SK-N-SH (cell line): ENCODE measurements around the gene NT5C3A. TPM values are rescaled to one million over a fixed set of nuclear protein-coding genes. Genes with fewer than 3 reads are reported as not detected.
"Not testable (repeated sequence)": the region's sequence is repeated elsewhere in the genome, so short reads cannot be mapped to it uniquely, and the experiment has no call there.

Source experiments
- CTCF ChIA-PET: fragments of 300-600, 350-600 bp; formaldehyde crosslinking; extraction: SDS; loops from one replicate; lab custom pipeline; 2021; lab: Yijun Ruan, JAX
- POLR2A ChIA-PET: fragments of 350-600 bp; sonication (Branson Sonifier 250); formaldehyde crosslinking; extraction: SDS; loops from one replicate; lab custom pipeline; 2020; ENCODE audit warnings: antibody characterized with exemption, inconsistent platforms; lab: Yijun Ruan, JAX
- DNase-seq: peaks from one replicate; pipeline ENCODE4 v3.0.0; 2012
- H2AFZ ChIP-seq: fragments of 200-600 bp; sonication (generic); 2 replicates; pipeline ENCODE4 v1.8.1; 2016; ENCODE audit warnings: antibody characterized with exemption, mild to moderate bottlenecking, low read depth
- H3F3A ChIP-seq: fragments of 200-600 bp; sonication (generic); replicated peaks from 2 replicates; pipeline ENCODE3; 2016; ENCODE audit warnings: antibody characterized with exemption, mild to moderate bottlenecking; ENCODE audit not compliant: insufficient read depth
- H3K27ac ChIP-seq, 2 experiments: fragments of 200-500 bp in 1 of 2; fragments of 200-600 bp in 1 of 2; sonication (Bioruptor generic) in 1 of 2; sonication (generic), shearing (Covaris generic) in 1 of 2; 2 replicates each; pipeline versions ENCODE4 v1.5.1 to v1.6.1; 2014 to 2016; ENCODE audit warnings: low read depth in 2 of 2, inconsistent platforms in 1 of 2, low read length in 1 of 2, mild to moderate bottlenecking in 1 of 2, mixed read lengths in 1 of 2
- H3K27me3 ChIP-seq: fragments of 200-600 bp; sonication (generic), shearing (Covaris generic); 2 replicates; pipeline ENCODE4 v1.6.1; 2016; ENCODE audit warnings: mixed run types; ENCODE audit not compliant: insufficient read depth
- H3K36me3 ChIP-seq, 2 experiments: fragments of 200-500 bp in 1 of 2; fragments of 200-600 bp in 1 of 2; sonication (Bioruptor generic) in 1 of 2; sonication (generic) in 1 of 2; replicated peaks in 1 of 2; 2 replicates each; pipeline versions ENCODE3 to v1.5.1; 2014 to 2016; ENCODE audit warnings: low read length in 1 of 2, mild to moderate bottlenecking in 1 of 2; ENCODE audit not compliant: insufficient read depth in 2 of 2, control insufficient read depth in 1 of 2
- H3K4me1 ChIP-seq, 2 experiments: fragments of 200-500 bp in 1 of 2; fragments of 200-600 bp in 1 of 2; sonication (Bioruptor generic) in 1 of 2; sonication (generic), shearing (Covaris generic) in 1 of 2; 2 replicates each; pipeline versions ENCODE4 v1.5.1 to v1.6.1; 2014 to 2016; ENCODE audit warnings: low read depth in 1 of 2, low read length in 1 of 2, mixed run types in 1 of 2; ENCODE audit not compliant: insufficient read depth in 2 of 2, control insufficient read depth in 1 of 2
- H3K4me2 ChIP-seq: fragments of 200-600 bp; sonication (generic), shearing (Covaris generic); 2 replicates; pipeline ENCODE4 v1.6.1; 2017; ENCODE audit warnings: mixed run types
- H3K4me3 ChIP-seq, 2 experiments: fragments of 200-500 bp in 1 of 2; fragments of 200-600 bp in 1 of 2; sonication (Bioruptor generic) in 1 of 2; sonication (generic), shearing (Covaris generic) in 1 of 2; 2 replicates each; pipeline versions ENCODE4 v1.5.1 to v1.8.1; 2014 to 2016; ENCODE audit warnings: low read depth in 2 of 2, inconsistent platforms in 1 of 2, low read length in 1 of 2, mild to moderate bottlenecking in 1 of 2, mixed read lengths in 1 of 2, moderate library complexity in 1 of 2
- H3K79me2 ChIP-seq: fragments of 200-600 bp; sonication (generic); 2 replicates; pipeline ENCODE4 v1.8.1; 2017; ENCODE audit warnings: mild to moderate bottlenecking; ENCODE audit not compliant: insufficient read depth
- H3K9ac ChIP-seq: fragments of 200-600 bp; sonication (generic); 2 replicates; pipeline ENCODE4 v1.6.1; 2017; ENCODE audit warnings: mixed run types
- H3K9me2 ChIP-seq: fragments of 200-600 bp; sonication (generic); 2 replicates; pipeline ENCODE4 v1.6.1; 2017; ENCODE audit warnings: mixed run types
- H3K9me3 ChIP-seq: fragments of 200-600 bp; sonication (generic); 2 replicates; pipeline ENCODE4 v1.6.1; 2017; ENCODE audit warnings: mixed run types, mild to moderate bottlenecking, moderate library complexity
- H4K20me1 ChIP-seq: fragments of 200-600 bp; sonication (generic); 2 replicates; pipeline ENCODE4 v1.6.1; 2017; ENCODE audit warnings: mild to moderate bottlenecking, mixed run types; ENCODE audit not compliant: insufficient read depth
- CHD2 ChIP-seq: fragments of 150-350 bp; IDR thresholded peaks from 2 replicates; pipeline ENCODE4 v1.6.1; 2018; ENCODE audit warnings: low read length; ENCODE audit not compliant: partially characterized antibody
- EZH2phosphoT487 ChIP-seq: fragments of 200-600 bp; sonication (generic); IDR thresholded peaks from 2 replicates; pipeline ENCODE4 v1.6.1; 2017; ENCODE audit warnings: low read depth, mixed run types, mild to moderate bottlenecking, antibody characterized with exemption, moderate library complexity, borderline replicate concordance
- NFIC ChIP-seq: IDR thresholded peaks from 2 replicates; pipeline ENCODE4 v1.4.0; 2012; ENCODE audit warnings: borderline replicate concordance
- NRF1 ChIP-seq: IDR thresholded peaks from 2 replicates; pipeline ENCODE4 v1.6.1; 2012; ENCODE audit warnings: low read depth, mild to moderate bottlenecking, low read length
- RFX5 ChIP-seq: IDR thresholded peaks from 2 replicates; pipeline ENCODE4 v1.6.1; 2012; ENCODE audit warnings: mild to moderate bottlenecking, improper control_type of control experiment, low read length
- TEAD4 ChIP-seq: IDR thresholded peaks from 2 replicates; pipeline ENCODE4 v1.4.0; 2012; ENCODE audit warnings: mild to moderate bottlenecking, borderline replicate concordance; ENCODE audit not compliant: insufficient read depth
- WGBS: methylation state at CpG from one replicate; pipeline ENCODE4 v1.1.6; 2017; ENCODE audit warnings: low lambda C conversion rate; 5-methylcytosine and 5-hydroxymethylcytosine counted together
- polyA plus RNA-seq, 3 experiments: library from polyadenylated mRNA; depleted of rRNA; stranded (reverse); fragments of >200 nt; gene quantifications; 2 replicates each; pipeline ENCODE4 v1.2.3, GENCODE V29; 2012
- TF ChIP-seq, protein P1 (sequence below): fragments of 150-350 bp; IDR thresholded peaks from 2 replicates; pipeline ENCODE4 v1.6.1; 2017; ENCODE audit warnings: antibody characterized with exemption, low read length, low read depth, borderline replicate concordance
- TF ChIP-seq, protein P2 (sequence below): IDR thresholded peaks from 2 replicates; pipeline ENCODE4 v1.4.0; 2012; ENCODE audit warnings: low read depth, borderline replicate concordance

NT5C3A gene
- polyA plus RNA-seq, 1 of the 3 experiments (the other 2 are of a cell fraction) = 13.2 TPM

DNA sequence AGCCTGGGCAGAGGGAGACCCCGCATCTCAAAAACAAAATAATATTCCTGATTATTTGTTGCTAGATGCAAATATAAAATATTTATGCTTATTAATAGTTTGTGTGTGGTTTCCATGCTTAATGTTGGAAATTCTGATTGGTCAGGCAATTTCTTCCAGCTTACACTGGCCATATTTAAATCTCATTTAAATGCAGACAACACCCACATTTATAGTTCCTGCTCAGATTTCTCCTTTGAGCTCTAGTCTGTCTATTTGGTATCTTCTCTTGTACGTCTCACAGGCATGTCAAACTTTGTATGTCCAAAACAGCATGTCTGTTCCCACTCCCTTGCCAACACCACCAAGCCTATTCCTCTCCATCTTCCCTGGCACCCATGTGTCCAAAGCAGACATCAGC lies 52.8 kb downstream of the NT5C3A start:
- 99% methylated on average over 2 of the region's 2 CpGs for WGBS
- ChIA-PET CTCF (no interaction called here), POLR2A (no interaction called here)

DNA sequence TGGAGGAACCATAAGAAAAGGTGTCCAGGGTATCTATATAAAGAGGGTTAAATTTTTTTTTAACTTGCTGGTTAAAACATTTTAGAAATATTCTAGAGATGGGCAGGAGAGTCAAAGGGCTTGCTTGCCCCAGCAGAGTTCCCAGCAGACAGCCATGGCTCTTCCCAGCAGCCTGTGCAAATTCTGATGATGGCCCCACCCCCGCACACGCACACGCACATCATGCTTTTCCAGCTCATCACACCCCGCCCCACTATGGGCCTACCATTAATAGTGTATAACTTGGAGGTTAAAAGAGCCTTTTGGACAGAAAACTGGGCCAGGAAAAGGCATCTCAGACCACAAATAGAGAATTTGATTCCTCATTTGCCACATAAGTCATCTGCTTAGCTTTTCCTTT lies 56.9 kb downstream of the NT5C3A start:
- Histone ChIP-seq H3F3A (peaks cover 12% of the 10 kb centered on the region), H3K36me3 (peaks cover 13 to 18% of the 10 kb centered on the region in 2 experiments)
- DNase-seq, H3K79me2 ChIP-seq, H3K9ac ChIP-seq, H3K27ac ChIP-seq, H2AFZ ChIP-seq, H3K4me3 ChIP-seq, CTCF ChIA-PET, H3K4me2 ChIP-seq, H3K9me3 ChIP-seq, H3K4me1 ChIP-seq, H4K20me1 ChIP-seq, H3K9me2 ChIP-seq, POLR2A ChIA-PET, H3K27me3 ChIP-seq: not testable (repeated sequence)
- WGBS = 100% methylated on average over 4 of the region's 4 CpGs

More for the DNA sequence above, 52.8 kb downstream of the NT5C3A start:
- no peaks in the 10 kb centered on the region for H3K79me2 ChIP-seq
- H4K20me1 ChIP-seq = no peaks in the 10 kb centered on the region
- H3K4me1 ChIP-seq = peaks cover 0 to 2% of the 10 kb centered on the region in 2 experiments; a peak in 1 of 4 replicates
- H3K9me3 ChIP-seq = no peaks in the 10 kb centered on the region
- H3K27me3 ChIP-seq = no peaks in the 10 kb centered on the region
- H3K4me3 ChIP-seq = no peak overlapping the region
- H3K9me2 ChIP-seq = no peaks in the 10 kb centered on the region
- no peak overlapping the region for H3K4me2 ChIP-seq
- peaks cover 18 to 41% of the 10 kb centered on the region in 2 experiments for H3K36me3 ChIP-seq
- H3K9ac ChIP-seq = no peak overlapping the region
- TF ChIP-seq CHD2 = no peak
- no peak for TF ChIP-seq EZH2phosphoT487
- TF ChIP-seq NRF1 = no peak
- no peak for TF ChIP-seq TEAD4
- TF ChIP-seq, protein P1, sequence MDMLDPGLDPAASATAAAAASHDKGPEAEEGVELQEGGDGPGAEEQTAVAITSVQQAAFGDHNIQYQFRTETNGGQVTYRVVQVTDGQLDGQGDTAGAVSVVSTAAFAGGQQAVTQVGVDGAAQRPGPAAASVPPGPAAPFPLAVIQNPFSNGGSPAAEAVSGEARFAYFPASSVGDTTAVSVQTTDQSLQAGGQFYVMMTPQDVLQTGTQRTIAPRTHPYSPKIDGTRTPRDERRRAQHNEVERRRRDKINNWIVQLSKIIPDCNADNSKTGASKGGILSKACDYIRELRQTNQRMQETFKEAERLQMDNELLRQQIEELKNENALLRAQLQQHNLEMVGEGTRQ = no peak
- TF ChIP-seq RFX5 = no peak
- TF ChIP-seq NFIC = no peak
- TF ChIP-seq, protein P2, sequence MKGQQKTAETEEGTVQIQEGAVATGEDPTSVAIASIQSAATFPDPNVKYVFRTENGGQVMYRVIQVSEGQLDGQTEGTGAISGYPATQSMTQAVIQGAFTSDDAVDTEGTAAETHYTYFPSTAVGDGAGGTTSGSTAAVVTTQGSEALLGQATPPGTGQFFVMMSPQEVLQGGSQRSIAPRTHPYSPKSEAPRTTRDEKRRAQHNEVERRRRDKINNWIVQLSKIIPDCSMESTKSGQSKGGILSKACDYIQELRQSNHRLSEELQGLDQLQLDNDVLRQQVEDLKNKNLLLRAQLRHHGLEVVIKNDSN = no peak
- TF ChIP-seq, all 33 proteins: peak for 0
- no peak for DNase-seq
- H3F3A ChIP-seq = peaks cover 7% of the 10 kb centered on the region
- H3K27ac ChIP-seq = no peak overlapping the region
- H2AFZ ChIP-seq = no peak overlapping the region

DNA sequence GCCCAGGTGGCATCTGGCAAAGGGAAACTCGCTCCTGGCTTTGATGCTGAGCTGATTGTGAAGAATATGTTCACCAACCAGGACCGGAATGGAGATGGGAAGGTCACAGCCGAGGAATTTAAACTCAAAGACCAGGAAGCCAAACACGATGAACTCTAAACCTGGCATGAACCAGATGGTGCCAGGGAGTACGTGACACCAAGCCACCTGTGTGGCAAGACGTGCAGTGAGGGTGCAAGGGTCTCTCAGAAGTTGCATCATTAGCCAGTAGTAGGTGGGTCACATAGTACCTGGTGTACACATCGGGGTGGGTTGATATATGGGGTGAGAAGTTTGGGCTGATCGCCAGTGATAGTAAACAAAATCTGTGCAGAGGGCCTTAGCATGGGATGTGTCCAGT lies 57.4 kb downstream of the NT5C3A start:
- DNase-seq, H3K9me2 ChIP-seq, H3K4me2 ChIP-seq, H2AFZ ChIP-seq, H3K27ac ChIP-seq, H3K79me2 ChIP-seq, H3K27me3 ChIP-seq, H3K9ac ChIP-seq, H3K4me1 ChIP-seq, H4K20me1 ChIP-seq, CTCF ChIA-PET, H3K4me3 ChIP-seq, H3K9me3 ChIP-seq, POLR2A ChIA-PET: not testable (repeated sequence)
- Histone ChIP-seq H3F3A (peaks cover 12% of the 10 kb centered on the region), H3K36me3 (peaks cover 13 to 18% of the 10 kb centered on the region in 2 experiments)
- 93% methylated on average over 8 of the region's 8 CpGs for WGBS

DNA sequence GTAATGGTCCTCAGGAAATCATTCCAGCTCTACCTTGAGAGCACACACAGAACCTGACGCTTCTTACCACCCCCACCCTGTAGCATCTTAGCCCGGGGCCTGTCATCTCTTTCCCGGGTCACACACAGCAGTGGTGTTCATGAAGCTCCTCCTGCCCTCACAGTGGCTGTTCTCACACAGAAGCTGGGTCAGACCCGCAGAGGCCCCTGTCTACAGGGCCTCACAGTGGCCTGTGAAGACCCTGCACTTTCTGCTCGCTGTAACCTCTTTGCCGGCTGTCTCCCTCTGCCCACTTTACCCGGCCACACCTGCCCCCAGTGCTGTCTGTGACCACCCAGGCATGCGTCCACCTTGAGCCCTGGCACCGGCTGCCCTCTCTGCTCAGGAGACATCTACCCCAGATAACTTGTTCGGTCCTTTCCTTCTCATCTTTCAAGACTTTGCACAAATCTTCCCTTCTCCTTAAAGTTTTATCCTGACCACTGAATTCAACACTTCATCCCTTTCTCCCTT lies 58.4 kb downstream of the NT5C3A start:
- H4K20me1 ChIP-seq, H3K9me2 ChIP-seq, H3K79me2 ChIP-seq, H3K4me1 ChIP-seq, CTCF ChIA-PET, H2AFZ ChIP-seq, POLR2A ChIA-PET, DNase-seq, H3K9ac ChIP-seq, H3K4me2 ChIP-seq, H3K4me3 ChIP-seq, H3K27ac ChIP-seq, H3K9me3 ChIP-seq, H3K27me3 ChIP-seq: not testable (repeated sequence)
- peaks cover 13 to 16% of the 10 kb centered on the region in 2 experiments for H3K36me3 ChIP-seq
- peaks cover 12% of the 10 kb centered on the region for H3F3A ChIP-seq
- 91% methylated on average over 10 of the region's 10 CpGs for WGBS

DNA sequence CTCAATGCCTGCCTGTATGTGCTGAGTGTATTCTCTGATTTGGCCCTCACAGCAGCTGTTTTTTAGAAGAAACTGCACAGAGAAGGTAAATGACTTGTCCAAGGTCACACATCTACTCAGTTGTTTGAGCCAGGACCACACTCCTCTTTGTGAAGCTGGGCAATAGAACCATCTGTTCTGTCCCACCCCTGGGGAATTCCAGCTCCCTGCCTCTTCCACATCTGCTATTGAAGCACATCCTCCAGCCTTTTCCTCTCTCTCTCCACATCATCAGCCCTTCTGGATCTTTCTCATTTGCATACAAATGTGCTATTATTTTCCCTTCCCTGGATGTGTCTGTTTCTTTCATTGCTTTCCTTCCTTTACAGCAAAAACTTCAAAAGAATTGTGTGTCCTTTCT lies 59.5 kb downstream of the NT5C3A start:
- H3K4me3 ChIP-seq, H3K27me3 ChIP-seq, H4K20me1 ChIP-seq, POLR2A ChIA-PET, H3K9ac ChIP-seq, H3F3A ChIP-seq, H3K9me3 ChIP-seq, DNase-seq, H3K9me2 ChIP-seq, H3K4me2 ChIP-seq, H2AFZ ChIP-seq, H3K79me2 ChIP-seq, CTCF ChIA-PET, H3K27ac ChIP-seq: not testable (repeated sequence)
- Histone ChIP-seq H3K36me3 (peaks cover 8 to 13% of the 10 kb centered on the region in 2 experiments), H3K4me1 (peaks cover 6 to 12% of the 10 kb centered on the region in 2 experiments; a peak in 3 of 4 replicates)
